GM21529 (cell line): ENCODE data around the gene PSMB3.

Experiments
- ATAC-seq: cut with Tn5 transposase; IDR thresholded peaks from one replicate; pipeline ENCODE4 v1.9.1; 2021; ENCODE audit not compliant: unreplicated experiment

Gene PSMB3

DNA sequence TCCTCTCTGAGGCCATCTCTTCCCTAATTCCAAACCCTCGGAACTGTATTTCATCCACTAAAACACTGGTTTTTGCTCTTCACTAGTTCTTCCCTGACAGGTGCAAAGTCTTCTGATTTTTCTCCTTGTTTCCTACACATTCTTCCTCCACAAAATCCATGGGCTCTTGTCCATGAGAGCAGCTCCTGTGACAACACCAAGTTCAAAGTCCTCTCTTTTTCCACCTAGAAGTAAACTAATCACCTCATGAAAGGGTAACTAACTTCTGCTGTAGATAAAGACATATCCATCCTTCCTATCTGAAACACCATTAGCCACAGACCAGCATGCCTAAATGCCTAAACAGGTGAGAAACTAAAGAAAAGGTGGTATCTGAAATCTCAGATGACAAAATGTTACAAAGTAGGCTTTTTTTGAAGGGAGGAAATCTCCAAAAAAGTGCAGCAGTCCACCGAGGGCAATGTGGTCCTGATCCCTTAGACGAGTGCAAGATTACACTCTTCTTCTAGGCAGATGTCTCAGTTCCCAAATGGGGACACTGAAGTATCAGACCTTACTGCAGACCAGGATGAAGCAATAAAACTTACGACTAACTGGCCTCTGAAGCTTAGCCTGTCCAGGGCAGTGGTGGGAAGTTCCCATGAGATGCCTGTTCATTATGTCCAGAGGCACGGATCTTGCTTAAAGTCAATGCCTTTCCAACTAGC is 44.1 kb downstream of the PSMB3 start:
- ATAC-seq = no peak

DNA sequence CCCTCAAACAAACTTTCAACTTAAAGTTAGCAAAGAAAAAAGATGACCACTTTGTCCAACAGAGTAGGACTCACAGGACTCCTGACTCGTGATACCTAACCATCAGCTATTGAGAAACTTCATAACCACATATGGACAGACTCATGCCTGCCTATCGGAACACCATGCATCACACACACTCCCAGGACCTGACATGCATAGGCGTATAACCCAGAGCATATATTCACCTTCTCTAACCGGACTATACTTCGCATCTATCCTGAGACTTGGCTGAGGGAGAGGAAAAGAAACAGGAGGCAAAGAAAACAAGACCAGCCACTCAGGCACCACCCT is 44.6 kb downstream of the PSMB3 start:
- no peak for ATAC-seq

DNA sequence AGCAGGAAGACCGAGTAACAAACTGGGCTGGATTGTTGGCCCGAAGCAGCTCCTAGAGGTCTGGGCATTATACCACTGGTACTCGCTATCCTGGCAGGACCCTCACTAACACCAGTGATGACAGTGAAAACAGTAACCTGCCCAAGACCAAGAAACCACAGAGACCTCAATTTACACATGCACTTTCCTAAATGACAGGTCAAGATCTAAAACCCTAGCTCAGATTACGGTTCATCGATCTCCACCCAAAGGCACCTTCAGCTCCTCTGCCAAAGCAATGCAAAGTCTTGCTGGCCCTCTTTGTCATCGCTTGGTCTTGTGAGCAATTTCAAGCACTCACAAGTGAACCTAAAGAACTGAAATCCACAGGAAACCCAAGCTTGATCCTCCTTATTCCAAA is 45.3 kb downstream of the PSMB3 start:
- no peak for ATAC-seq

DNA sequence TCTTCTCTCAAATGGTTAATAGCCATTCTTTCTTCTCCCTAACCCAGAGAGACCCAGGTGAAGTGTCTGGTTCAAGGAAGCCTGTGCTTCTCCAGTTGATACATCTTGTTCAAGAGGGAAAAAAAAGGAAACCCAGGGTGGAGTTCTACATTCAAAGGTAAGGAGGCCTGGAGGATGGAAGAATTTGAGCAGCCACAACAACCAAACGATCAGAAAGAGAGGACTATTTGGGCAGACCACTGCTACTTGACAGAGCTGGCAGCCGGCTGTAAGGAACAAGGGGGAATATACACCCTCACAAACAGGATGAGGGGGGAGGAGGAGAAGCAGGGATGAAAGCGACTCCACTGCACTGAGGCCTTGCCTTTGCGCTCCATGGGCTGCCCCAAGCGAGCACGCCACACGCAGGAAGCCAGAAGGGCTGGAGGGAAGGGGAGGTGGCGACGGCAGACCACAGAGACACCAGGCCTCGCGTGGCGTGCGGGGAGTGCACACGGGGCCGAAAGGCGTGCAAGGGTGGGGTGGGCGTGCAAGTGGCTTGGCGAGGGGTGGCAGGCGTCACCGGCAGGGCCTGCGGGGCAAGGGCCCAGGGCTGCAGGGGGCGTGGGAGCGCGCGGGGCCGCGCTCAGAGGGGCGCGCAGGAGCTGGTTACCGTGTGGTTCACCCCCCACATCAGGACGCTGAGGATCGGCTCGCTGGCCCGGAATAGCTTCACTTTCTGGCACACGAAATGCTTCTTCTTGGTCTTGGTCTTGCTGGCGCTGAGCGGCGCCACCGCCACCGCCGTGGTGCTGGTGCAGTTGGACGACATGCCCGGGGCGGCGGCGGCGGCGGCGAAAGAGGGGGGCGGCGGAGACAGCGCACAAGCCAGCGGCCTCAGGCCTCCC is 46.3 kb downstream of the PSMB3 start:
- peak; percentile 28 for ATAC-seq

DNA sequence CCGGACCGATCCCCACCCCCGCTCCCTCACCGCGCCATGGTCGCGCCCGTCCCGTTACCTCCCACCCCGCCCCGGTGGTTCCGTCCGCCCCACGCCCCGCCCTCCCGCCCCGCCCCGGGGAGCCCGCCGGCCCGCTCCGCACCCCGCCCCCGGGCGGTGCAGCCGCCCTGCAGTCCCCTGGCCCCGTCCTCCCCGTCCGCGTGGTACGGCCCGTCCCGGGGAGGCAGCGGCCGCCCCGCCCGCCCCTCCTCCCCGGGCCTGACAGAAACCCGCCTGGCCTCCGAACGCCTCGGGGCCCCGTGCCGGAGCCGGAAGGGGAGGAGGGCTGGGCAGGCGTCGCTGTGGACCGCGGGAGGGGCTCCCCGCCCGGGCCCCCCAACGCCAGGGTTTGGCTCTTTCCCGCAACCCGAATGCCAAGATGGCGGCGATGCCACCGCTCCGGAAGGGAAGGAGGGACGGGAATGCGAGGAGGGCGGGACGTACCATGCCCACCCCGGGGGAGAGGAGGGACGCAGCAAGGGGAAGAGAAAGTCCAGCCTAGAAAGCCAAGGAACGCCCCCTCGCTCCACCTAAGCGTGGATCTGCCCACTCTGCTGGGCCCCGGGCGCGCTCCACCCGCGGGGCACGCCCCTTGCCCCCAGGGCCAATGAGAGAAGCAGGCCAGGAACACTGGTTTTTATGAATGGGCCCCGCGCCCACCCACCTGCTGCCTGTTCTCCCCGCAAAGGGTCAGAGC is 47.1 kb downstream of the PSMB3 start, which contains the start of gene PIP4K2B:
TSS of gene PIP4K2B (minus strand) at position 56 of the 736 bp plus-strand sequence. CDS start 132 bp downstream, outside the sequence.
- ATAC-seq = peak; percentile 80

DNA sequence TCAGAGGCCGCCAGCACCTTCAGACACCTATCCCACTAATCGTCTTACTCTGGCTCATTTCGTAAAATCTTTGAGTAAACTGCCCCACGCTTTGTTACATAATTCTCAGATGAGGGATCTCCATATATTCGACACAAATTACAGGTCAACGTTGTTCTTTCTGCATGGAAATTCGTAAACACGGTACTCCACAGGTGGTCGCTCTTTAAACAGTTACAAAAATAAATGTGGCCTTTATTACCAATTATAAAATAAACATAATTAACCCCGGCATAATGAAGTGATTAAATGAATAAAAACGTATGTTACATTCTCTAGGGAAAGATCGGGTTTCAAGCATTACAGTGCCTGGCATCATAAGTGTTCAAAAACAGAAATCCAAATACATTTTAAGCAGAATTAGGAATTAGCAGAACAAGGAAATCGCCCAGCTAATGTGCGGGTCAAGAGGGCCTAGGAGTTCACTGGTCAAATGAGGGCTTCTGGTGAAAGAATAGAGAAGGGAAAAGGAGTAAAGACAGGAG is 47.8 kb downstream of the PSMB3 start:
- ATAC-seq = no peak

DNA sequence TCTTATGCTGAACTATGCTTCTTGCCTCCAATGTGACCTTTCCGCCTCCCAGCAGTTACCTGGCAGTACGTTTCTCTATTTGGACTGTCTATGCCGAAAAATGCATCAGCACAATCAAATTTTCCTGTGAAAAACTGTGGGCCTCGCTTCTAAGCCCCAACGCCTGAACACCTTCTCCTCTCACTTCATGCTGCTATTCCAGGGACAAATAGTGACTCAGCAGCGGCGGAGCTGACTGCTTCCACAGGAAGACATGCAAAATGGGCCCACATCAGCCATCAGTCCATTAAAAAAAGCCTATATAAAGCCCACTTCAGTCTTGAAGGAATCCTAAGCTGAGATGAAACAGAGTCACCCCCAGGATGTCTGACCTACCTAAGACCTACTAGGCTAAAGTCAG is 57.3 kb downstream of the PSMB3 start:
- ATAC-seq = no peak
